Measurements from ENCODE around the gene DTNB. TPM values are rescaled to one million over a fixed set of nuclear protein-coding genes. Genes with fewer than 3 reads are reported as not detected.

DTNB gene
- total and polyA plus RNA-seq, 10 of the 15 experiments (the other 5 are each of a cell fraction or from before 2014, with no cell fraction given) = 4.5 to 30.6 (median 11.9) TPM

DNA sequence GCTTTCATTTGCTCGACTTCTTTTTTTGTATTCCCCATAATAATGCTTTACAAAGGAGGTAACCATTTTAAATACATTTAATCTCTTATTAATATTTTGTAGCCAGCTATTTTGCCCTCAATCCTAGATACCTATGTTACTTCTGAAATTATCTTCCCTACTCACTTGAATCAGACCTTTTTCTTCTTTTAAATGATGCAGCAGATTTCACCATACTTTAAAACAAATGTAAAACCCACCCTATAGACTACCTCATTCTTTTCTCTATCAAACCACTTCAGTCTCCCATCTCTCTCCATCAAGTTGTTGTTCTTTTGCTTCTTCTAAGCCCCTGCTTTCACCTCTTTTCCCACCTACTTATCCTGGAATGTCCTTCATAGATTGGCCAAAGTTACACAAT lies 180.2 kb downstream of the DTNB start:
- Histone ChIP-seq H4K20me1 (ENCODE audit: control insufficient read depth, insufficient read depth) (no peaks in the 10 kb centered on the region), H3K27ac (ENCODE audit: control insufficient read depth, insufficient read depth) (no peak overlapping the region), H2AFZ (ENCODE audit: control insufficient read depth, low read depth, low read length) (no peak overlapping the region), H3K4me3 (no peak overlapping the region), H3K4me1 (ENCODE audit: control insufficient read depth, insufficient read depth, low read length) (peaks cover 12% of the 10 kb centered on the region), H3K79me2 (ENCODE audit: control insufficient read depth, insufficient read depth, low read length) (no peaks in the 10 kb centered on the region), H3K4me2 (ENCODE audit: control insufficient read depth, insufficient read depth) (no peak overlapping the region), H3K36me3 (ENCODE audit: control insufficient read depth in 2 of 2, insufficient read depth in 2 of 2, low read length in 1 of 2) (no peaks in the 10 kb centered on the region), H3K9ac (ENCODE audit: control insufficient read depth, insufficient read depth, low read length) (no peak overlapping the region), H3K9me3 (replicated peaks; ENCODE audit: control insufficient read depth, insufficient read depth, low read length) (no peaks in the 10 kb centered on the region), H3K27me3 (replicated peaks in 1 of 2; ENCODE audit: control insufficient read depth in 2 of 2, insufficient read depth in 2 of 2, low read length in 1 of 2) (no peaks in the 10 kb centered on the region)
- FAIRE-seq (no peak), DNase-seq (ENCODE audit: low read depth, low spot score) (no peak), ATAC-seq (no peak)
- intact Hi-C loops (cut with micrococcal nuclease; ENCODE audit: unreplicated experiment) = no loop called here
- TF ChIP-seq ZNF217 (IDR thresholded peaks at IDR 0.05) (no peak), GABPA (IDR thresholded peaks at IDR 0.05; ENCODE audit: low read depth) (no peak), ZNF274 (IDR thresholded peaks at IDR 0.05; ENCODE audit: insufficient read depth, insufficient read length) (no peak), BCL11A (IDR thresholded peaks at IDR 0.05; ENCODE audit: low read depth, low read length) (no peak), SMARCA5 (IDR thresholded peaks at IDR 0.05) (no peak), MXI1 (IDR thresholded peaks at IDR 0.05; ENCODE audit: low read depth, low read length) (no peak), RAD21 (IDR thresholded peaks at IDR 0.05; ENCODE audit: insufficient read depth, low read depth, low read length) (no peak), POLR2AphosphoS2 (IDR thresholded peaks at IDR 0.05; ENCODE audit: low read depth, low read length) (no peak), SPI1 (IDR thresholded peaks at IDR 0.05; ENCODE audit: borderline replicate concordance, insufficient read depth, low read depth, low read length) (no peak), TAF1 (IDR thresholded peaks at IDR 0.05; ENCODE audit: borderline replicate concordance, low read depth, low read length) (no peak), HDGF (IDR thresholded peaks at IDR 0.05) (no peak), ZNF207 (IDR thresholded peaks at IDR 0.05; ENCODE audit: borderline replicate concordance) (no peak), MEF2B (IDR thresholded peaks at IDR 0.05; ENCODE audit: partially characterized antibody, poor library complexity, severe bottlenecking) (no peak), RAD51 (IDR thresholded peaks at IDR 0.05) (no peak), STAT3 (IDR thresholded peaks at IDR 0.05; ENCODE audit: low read depth, low read length) (no peak)
- ChIA-PET POLR2A (interaction anchor here (0.6 to 1.2 kb wide), 5 partner anchors 10 to 307 kb away, joined by 3 to 4 read pairs (median 3); no protein-coding TSS in a partner anchor), RAD21 (ENCODE audit: unreplicated experiment) (interaction anchor here (0.9 to 1.3 kb wide), 2 partner anchors 9 to 74 kb away, joined by 3 to 4 read pairs; no protein-coding TSS in a partner anchor), CTCF (interaction anchor here (0.6 to 1.8 kb wide), 4 partner anchors 63 to 353 kb away, joined by 3 to 8 read pairs (median 5); no protein-coding TSS in a partner anchor), SMC1A (ENCODE audit: uncharacterized antibody, unreplicated experiment) (interaction anchor here (0.6 to 2.0 kb wide), 7 partner anchors 8 to 303 kb away, joined by 3 to 11 read pairs (median 4); no protein-coding TSS in a partner anchor)
- 93% methylated on average over 1 of the region's 1 CpG for WGBS (ENCODE audit: insufficient coverage, insufficient replicate concordance, low lambda C conversion rate, missing lambda C conversion rate)
- in situ Hi-C loops (cut with MboI) = no loop called here
- no TSS peak for BruUV-seq (replicated peaks)

Data from GM12878 (cell line).